NCI-H1105 treated with DMSO at 0.1 percent for 48 hours (cell line): Measurements from ENCODE around the gene ITSN2.

Experiments
- DNase-seq: peaks from one replicate; lab custom pipeline; 2025; lab: John Stamatoyannopoulos, UW

The ITSN2 gene

DNA sequence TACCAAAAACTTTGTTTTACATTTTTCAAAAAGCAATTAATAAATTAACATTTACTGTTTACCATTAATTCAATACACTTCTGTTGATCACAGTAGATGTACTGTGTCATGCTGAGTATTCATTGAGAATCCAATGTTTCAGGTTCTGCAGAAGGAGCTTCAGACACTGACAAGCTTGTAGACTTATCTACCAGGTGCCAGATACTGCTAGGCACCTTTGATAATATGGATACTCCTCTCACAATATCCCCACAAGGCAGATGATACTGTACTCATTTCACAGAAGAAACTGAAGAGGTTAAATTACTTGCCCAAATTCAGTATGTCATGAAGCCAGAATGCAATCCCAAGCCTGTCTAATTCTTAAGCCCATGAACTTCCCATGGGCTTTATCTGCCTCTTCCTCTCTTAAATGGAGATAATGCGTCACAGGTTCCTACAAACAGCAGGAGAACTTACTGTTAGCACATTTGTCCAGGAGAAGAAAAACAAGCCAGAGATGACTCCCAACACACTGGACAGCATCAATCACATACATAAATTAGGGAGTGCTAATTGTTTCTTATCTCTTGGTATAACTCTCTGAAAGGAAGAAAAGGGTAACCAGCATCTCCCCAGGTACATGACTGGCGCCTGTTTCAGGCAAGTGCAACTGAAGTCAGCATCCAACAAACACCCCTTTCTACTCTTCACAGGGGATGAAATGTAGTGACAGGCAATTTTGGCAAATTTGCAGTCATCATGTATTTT lies 27.4 kb downstream of the ITSN2 start:
- no peak for DNase-seq

DNA sequence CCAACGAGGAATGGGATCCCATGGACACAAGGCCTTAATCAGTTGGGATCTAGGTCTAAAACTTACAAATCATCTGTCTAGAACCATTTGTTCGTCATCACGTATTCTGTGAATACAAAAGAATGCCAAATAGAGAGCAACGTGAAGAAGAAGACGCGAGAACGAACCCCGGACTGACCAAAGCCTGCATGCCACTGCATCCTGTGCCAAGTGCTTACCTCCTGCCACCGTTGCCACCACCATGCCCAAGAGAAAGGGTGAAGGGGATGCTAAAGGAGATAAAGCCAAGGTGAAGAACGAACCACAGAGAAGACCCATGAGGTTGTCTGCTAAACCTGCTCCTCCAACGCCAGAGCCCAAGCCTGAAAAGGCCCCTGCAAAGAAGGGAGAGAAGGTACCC lies 30.2 kb downstream of the ITSN2 start:
- DNase-seq, result no peak

DNA sequence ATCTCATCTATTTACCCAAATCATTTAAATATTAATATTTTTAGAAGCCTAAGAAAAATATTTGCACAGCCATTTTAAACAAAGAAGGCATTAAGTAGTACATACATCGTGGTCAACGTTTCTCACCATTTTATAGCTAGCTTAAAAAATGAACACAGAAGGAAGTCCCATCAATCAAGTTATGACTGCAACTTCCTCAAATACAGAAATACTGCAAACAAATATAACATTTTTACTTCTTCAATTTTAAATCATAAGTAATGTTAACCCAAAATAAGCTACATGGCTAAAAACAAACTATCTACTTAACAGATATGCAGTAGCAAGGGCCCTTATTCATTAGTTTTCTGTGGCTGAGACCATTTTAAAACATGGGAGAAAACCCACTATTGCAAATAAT lies 30.6 kb downstream of the ITSN2 start:
- no peak for DNase-seq

DNA sequence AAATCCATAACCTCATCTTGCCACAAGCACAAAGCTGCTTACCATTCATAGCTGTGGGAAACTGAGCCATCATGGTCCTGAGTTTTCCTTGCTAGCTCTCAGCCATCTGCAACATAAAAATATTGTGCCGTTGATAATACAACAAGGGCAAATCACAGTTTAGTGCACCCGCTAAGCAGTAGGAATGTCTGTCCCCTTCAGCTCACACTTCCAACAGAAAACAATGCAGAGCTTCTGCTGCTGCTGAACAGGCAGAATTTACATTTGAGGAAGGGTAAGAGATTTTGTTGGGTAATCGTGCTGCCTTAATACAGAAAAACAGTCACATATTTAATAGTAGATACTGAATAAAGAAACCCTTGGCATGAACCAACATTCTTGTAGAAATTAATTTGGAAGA lies 32.3 kb downstream of the ITSN2 start:
- DNase-seq, result no peak

DNA sequence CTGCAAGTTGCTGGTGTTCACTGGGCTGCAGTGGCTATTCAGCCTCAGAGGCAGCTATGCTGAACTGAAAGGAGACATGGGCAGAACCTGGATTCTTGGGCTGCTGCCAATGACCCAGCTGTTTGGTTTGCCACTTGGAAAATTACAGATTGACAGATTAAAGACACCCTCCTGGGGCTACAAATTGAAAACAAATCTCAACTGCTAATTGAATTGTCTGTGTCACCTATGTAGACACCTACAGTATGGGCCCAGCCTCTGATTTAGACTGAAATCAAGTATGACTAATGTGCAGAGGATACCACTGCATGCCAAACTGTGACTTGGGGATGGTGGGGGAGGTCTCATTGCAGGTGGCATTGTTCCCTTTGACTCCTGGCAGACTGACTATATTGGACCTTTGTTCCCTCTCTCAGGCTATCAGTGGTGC lies 42.8 kb downstream of the ITSN2 start:
- peak; percentile 42 for DNase-seq

DNA sequence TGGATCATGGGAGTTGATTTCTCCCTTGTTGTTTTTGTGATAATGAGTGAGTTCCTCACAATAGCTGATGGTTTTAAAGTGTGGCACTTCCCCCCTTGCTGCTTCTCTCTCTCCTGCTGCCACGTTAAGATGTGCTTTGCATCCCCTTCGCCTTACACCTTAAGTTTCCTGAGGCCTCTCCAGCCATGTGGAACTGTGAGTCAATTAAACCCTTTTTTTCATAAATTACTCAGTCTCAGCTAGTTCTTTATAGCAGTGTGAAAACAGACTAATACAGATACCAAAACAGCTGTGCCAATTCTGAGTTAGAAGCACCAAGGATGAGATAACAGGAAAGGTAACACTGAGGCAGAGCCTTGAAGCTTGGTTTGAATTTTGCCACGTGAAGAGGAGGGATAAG lies 44.7 kb downstream of the ITSN2 start:
- DNase-seq, result no peak

DNA sequence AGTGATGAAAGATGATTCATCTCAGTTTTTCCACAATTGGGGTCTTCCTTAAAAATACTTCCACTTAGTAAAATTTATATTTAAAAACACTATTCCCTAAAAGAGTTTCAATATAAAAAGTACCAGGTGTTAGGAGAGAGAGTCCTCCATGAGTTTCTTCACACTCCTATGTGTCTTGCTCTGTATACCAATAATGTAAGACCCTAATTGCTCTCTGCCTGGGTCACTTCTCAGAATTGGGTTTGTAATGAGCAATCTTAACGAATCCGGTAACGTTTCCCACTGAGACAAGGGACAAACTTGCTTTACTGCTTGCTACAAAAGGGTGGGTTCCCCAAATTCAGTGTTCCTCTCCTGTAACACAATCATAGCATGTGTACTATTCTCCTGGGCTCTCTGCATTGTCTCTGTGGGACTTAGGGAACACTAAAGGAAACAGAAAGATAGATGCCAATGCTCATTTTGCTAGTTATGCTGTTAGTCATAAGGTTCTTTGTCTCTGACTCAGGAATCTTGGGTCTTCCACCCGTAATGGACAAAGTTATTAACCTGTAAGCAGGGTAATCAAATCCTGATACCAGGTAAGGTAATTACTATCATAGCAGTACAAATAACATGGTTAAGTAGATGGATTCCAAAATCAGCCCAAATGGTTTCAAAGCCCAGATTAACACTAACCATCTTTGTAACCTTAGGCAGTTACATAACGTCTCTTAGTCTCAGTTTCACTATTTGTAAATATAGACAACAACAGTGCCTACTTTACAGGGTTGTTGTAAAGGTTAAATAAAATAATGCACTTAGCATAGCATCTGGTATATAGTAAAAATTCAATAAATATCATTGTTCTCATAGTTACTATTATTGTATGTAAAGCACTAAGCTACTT lies 46.3 kb downstream of the ITSN2 start:
- DNase-seq, result no peak

DNA sequence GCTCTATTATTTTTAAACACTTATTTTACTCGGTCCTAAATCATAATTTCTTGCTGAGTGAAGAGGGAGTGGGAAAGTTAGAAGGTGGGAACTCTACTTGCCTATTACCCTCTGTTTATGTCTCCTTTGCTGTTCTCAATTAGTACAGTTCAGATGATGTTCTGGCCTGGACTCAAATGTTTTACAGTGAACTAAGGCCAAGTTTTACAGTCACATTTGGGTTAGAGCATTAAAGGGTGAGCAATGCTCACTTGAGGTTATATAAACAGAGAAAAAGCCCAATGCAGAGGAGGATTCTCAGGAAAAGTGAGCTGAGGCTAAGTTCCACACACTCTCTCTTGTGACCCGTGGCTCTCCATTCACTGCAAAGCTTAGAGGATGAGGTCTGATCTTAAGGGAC lies 52.4 kb downstream of the ITSN2 start:
- no peak for DNase-seq

DNA sequence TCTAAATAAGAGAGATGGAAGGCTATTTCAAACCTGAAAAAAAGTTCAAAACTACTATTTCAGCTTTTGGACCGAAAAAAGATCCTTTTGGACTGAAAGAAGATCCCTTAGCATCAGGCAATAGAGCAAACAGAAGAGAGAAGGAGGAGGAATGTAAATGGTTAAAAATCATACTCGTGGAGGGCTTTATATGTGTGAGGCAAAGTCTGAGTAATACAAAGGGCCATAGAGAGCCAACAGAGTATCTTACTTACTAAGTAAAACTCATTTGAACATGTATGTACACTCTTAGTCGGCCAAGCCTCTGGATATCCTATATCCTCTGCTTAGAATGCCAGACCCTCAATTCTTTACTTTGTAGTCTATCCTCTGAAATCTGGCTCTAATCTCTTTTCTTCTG lies 55.7 kb downstream of the ITSN2 start:
- DNase-seq, result no peak

DNA sequence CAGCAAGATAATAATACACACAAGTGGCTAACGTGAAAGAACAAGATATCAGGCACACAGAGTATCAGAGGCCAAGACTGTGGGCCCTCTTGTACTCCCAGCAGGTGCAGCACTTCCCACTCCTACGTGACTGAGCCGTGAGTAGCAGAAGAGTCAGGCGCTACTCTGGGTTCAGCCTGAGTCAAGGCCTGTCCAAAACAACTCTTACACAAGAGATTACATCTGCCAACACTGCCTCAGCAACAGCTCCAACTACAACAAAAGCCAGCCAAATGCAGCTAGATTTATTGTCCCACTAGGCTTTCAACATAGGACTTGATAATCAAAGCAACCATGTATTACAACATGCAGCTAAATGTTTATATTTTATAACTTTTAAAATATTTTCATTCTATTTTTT lies 56.2 kb downstream of the ITSN2 start:
- peak; percentile 40 for DNase-seq

DNA sequence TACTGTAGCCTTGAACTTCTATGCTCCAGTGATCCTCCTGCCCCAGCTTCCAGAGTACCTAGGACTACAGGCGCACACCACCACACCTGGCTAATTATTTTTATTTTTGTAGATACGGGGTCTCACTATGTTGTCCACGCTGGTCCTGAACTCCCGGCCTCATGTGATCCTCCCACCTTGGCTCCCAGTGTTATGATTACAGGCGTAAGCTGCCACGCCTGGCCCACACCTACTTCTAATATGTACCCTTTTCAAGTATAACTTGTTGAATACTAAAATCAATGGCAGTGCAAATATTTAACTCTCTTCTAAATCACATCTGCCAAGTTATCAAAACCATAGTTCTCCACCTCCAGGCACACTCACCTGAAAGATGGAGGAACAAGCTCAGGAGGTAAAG lies 58.7 kb downstream of the ITSN2 start:
- no peak for DNase-seq

DNA sequence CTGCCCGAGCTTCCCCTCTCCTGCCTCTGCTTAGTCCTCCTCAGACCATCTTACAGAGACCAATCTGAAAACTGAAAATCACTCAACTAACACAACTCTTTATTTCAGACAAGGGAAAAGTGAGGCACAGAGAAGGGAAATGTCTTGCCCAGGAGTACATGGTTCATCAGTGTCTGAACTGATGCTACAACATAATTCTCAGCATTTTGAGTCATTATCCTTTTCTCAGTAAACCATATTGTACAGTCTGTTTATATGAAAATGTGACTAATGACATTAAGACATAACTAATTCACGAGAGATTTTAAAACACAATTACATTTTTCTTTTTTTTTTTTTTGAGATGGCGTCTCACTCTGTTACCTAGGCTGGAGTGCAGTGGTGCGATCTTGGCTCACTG lies 62.7 kb downstream of the ITSN2 start:
- DNase-seq, result no peak

DNA sequence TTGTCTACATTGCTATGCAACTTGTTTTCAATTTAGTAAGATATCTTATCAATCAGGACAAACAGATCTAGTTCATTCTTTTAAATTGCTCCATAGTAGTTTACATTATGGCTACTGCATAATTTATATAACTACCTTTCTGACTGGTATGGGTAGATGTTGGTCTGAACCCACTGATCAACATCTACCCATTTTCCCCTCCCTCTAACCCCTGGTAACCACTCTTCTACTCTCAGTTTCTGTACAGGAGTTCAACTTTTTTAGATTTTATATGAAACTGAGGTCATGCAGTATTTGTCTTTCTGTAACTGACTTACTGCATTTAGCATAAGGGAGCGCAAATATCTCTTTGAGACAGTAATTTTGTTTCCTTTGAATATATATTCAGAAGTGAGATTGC lies 73.2 kb downstream of the ITSN2 start:
- DNase-seq, result no peak

DNA sequence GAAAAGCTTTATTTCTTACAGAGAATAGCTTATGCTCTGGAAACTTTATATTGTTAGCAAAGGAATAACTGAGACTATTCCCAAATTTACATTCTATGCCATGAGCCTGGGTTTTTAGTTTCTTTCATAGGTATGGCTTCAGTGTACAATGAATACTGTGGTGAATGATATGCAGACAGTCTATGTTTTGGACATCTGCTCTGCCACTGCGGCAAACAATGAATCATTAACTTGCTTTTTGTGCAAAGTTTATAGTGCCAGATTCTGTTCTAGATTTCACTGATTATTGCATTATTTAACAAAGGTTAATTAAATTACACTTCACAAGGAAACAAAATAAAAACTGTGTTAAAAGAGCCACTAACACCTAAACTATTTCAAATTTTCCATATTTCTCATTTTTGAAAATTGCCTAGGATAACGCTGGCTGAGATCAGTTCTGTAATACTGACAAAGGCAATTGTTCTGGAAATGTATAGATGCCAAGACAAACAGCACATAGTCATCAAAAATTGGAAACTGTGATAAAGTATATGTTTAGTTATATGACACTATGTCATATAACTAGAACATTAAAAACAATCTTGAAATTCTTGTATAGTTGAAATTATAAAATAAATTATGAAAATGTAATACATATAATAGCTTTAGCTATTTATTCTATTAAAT lies 74.7 kb downstream of the ITSN2 start:
- DNase-seq, result no peak

DNA sequence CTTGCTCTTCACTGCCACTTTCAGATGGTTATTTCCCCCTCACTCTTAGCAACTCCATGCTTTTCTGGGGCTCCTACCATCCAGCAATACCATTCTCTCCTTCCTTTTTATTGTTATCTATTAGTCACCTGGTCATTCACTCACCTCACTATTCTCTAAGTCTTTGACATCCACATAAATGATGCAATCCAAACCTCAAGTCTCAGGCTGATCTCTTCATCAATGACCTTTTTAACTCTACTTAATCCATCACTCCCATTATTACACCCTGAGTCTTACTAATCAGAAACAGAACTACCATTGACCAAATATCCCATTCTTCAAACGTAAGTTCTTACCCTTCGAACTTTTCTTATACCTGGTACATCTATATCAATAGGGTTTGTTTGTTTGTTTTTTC lies 79.7 kb downstream of the ITSN2 start:
- no peak for DNase-seq

DNA sequence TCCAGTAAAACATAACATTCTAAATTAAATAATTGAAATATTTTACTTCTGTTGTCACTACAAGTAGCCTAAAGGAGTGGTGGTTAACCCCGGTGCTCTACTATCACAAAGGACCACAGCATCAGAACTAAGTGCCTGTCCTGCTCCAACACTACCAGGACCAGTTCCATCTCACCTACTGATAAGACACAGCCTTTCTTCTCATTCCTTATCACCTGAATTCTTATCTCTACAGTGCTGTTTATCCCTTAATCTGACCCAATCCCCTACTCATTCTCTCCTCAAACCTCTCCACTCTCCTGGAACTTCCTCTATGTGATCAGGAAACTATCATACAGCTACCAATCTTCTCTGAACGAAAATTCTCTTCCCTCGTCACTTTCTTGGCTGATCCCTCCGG lies 80.2 kb downstream of the ITSN2 start:
- no peak for DNase-seq

DNA sequence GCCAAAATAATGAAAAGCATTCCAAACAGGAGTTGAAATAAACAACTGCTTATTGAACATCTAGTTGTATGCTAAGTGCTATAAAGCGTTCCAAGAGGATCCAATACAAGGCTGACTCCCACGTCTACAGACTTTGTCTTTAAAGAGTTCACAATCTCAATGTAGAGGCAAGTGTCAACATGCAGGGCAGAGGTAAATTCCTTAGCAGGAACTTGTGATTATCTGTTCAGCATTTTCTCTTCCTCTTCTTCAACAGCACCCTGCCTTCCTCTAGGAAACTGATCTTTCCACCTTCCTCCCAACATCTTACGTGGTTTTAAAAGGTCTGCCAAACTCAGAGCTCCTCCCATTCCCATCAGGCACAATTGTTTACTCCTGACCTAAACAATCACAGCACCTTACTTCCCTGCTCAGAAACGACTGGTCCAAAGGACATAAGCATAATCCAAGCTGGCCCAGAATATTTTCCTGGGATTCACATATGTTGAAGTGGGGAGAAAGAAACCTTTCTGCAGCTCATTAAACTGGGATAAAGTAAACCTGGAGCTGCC lies 83.9 kb downstream of the ITSN2 start:
- no peak for DNase-seq

DNA sequence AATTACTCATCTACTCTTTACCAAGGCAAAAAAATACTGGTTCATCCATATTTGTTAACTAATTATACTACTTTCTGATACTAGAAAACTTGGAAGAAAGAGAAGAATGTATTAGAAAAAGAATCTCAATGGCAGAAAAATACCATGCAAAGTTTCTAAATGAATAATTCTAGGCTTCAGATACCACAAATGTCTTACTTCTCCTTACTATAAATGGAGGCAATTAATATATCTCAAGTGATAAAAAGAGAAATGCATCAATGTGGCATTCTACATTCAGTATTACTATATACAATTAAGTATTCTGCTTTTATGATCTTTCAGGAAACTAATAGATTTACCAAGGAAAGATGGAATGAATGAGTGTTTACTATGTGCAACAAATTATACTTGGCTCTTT lies 85.5 kb downstream of the ITSN2 start:
- DNase-seq, result no peak

DNA sequence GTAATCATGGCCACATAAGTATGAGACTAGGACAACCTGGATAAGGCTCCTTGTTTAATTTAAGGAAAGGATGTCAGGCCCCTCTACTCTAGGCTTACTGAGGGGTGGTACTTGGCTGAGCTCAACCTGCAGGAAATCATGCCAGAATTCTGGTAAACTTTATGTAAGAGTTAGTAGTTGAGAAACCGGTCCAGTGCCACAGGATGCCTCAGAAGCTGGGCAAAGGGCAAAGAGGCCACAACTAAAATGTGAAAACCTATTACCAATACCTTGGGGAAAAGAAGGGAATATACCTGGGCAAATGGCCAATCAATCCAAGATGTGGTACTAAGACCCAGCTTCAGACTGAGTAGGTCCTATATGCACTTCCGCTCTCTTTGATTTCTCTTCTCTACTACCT lies 86.7 kb downstream of the ITSN2 start:
- no peak for DNase-seq

DNA sequence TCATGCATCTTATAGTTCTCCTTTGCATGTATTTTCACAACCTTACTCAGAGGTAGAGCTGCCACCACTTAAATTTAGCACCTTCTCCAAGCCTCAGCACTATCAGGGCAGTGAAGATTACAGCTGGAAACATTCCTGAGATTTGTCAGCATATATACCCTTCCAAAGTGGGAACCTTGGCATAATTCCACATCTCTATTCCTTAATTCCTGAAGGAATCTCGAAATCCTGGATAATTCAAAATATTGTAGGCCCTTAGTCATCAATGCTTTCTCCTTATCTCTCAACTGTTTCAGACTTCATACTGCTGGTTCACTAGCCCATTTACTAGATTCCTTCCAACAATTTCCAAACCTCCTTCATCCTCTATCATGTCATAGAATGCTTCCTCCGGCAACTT lies 87.4 kb downstream of the ITSN2 start:
- DNase-seq, result no peak

DNA sequence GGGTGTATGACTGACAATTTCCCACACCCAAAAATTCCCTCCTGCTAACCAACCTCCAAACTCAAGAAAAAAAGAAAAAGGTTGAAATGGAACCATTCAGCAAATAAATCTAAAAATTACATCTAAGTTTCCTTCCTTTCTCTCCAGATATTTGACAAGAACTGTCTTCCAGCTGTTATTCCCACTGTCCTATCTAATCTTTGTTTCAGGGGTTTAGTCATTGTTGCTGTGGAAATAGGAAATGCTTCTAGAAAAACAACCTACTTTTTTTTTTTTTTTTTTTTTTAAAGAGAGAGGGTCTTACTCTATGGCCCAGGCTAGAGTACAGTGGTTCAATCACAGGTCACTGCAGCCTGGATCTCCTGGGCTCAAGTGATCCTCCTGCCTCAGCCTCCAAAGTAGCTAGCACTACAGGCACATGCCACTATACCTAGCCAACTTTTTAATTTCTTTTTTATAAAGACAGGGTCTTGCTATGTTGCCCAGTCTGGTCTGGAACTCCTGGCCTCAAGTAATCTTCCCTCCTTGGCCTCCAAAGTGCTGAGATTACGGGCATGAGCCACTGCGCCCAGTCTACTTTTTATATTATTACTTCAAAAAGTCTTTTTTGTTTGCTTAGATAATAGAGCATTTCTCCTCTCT lies 88.1 kb downstream of the ITSN2 start:
- no peak for DNase-seq

DNA sequence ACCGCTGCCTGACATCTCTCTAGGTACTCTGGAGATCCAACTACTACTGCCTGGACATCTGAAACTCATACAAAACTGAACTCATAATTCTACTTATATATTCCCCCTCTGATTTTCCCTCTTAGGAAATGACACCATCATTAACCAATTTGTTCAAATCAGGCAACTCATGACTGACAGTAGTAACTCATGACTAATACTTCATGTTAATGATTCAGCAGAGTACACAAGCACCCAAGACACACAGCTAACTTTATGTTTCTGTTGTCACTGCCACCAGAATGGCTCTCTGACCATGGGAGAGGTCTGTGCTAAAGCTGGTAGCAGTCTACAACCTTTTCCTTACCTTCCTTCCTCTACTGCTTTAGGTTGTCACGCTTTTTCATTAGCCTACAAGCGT lies 91.1 kb downstream of the ITSN2 start:
- no peak for DNase-seq
